ENCODE results near the gene EPHA3.

- TF ChIP-seq CTCF (IDR thresholded peaks at IDR 0.05) (no peak), POLR2A (IDR thresholded peaks at IDR 0.05) (no peak), EP300 (IDR thresholded peaks at IDR 0.05) (no peak)
Observed at GRCh38 chr3:89145995-89146394, 38.6 kb downstream of the EPHA3 start.

All from ovary (tissue), 3 donors.